Stimulated activated CD8-positive, alpha-beta memory T cell treated with anti-CD3 and anti-CD28 coated beads, Interleukin-4, amount 100 ng/mL, for 1 hour (primary cell): Measurements from ENCODE around the gene MLLT1.

Source experiments
- DNase-seq, 2 donors: peaks; one replicate each; pipeline ENCODE4 v3.0.0-alpha.2; 2020; ENCODE audit warnings: low read depth in 2 of 2, low spot score in 1 of 2

The MLLT1 gene

DNA sequence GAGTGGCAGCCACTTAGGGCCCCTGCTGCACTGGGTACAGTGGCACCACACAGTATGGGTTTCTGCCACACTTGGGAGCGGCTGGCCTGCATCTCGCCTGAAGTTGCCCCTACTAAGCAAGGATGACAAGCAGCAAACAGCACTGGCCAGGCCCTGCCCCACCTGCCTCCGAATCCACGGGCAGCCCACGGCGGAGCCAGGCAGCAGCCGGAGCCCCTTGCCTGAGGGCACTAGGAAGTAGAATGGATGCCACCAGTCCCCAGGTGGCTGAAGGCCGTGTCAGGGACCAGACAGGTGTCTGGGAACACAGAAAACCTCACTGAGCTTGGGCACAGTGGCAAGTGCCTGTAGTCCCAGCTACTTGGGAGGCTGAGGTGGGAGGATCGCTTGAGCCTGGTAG, 19.4 kb downstream of the MLLT1 start:
- no peak for DNase-seq

GRCh38 chr19:6259312-6259861, 20.4 kb downstream of the MLLT1 start:
- no peak for DNase-seq

DNA sequence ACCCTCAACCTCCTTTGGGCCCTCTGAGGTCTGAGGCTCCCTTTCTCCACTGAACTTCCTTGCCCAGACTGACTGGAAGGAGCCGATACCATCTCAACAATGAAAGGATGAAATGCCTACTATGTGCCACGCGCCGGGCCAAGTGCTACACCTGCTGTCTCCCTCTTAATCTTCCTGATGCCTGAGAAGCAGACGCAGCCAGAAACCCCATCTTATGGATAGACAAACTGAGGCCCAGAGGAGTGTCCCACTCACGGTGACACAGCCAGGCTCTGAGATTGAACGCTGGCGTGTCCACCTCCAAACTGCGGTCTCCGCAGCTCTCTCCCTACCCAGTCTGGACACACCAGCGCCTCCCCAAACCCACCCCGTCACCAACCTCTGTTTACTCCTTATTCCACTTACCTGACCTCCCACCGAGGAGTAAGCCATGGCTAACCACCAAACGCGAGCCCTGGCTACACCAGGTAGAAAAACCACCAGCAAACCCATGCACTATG, 20.9 kb downstream of the MLLT1 start:
- DNase-seq, result no peak

GRCh38 chr19:6253954-6254733, 25.6 kb downstream of the MLLT1 start:
- DNase-seq, result no peak

GRCh38 chr19:6252066-6252465, 27.7 kb downstream of the MLLT1 start:
- no peak for DNase-seq

DNA sequence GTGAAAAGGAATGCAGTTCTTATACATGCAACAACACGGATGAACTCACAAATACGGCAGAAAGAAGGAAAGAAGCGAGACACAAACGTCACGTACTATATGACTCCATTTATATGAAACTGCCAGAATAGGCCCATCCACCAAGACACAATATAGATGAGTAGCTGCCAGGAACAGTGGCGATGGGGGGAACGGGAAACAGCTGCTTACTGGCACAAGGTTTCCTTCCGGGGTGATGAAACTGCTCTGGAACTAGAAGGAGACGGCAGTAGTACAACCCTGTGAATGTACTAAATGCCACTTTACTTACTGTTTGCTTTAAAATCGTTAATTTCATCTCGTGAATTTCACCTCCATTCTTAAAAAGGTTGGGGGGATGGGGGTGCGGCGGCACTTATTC, 28.9 kb downstream of the MLLT1 start:
- DNase-seq, result no peak

DNA sequence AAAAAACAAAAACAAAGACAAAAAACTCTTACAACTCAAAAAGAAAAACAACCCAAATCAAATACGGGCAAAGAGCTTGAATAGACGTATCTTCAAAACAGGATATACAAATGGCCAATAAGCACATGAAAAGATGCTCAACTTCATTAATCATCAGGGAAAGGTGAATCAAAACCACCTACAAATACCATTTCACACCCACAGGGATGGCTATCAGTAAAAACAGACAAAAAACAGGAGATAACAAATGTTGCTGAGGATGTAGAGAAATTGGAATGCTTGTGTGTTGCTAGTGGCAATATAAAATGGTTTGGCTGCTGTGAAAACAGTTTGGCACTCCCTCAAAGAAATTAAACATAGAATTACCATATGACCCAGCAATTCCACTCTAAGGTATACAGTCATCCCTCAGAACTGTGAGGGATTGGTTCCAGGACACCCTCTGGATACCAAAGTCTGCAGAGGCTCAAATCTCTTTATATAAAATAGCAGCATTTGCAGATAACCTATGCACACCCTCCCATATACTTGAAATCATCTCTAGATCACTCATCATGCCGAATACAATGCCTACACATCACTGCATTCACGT, 29.7 kb downstream of the MLLT1 start:
- no peak for DNase-seq

- no peak for DNase-seq
These were observed 30.5 kb downstream of the MLLT1 start for GRCh38 chr19:6249296-6249695.

DNA sequence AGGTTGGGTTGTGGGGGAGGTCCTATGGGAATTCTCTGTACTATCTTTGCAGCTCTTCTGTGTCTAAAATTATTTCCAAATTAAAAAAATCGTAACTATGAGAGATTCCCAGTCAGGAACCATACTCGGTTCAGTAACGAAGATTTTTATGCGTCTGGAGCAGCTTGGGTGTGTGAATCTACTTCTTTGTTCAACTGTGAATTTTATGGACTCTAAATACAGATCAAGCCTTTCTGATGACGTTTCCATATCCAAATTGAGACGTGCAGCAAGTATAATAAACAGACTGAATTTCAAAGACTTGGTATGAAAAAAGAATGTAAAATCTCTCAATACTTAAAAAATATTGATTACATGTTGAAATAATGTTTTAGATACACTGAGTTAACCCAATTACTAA, 30.9 kb downstream of the MLLT1 start:
- no peak for DNase-seq

DNA sequence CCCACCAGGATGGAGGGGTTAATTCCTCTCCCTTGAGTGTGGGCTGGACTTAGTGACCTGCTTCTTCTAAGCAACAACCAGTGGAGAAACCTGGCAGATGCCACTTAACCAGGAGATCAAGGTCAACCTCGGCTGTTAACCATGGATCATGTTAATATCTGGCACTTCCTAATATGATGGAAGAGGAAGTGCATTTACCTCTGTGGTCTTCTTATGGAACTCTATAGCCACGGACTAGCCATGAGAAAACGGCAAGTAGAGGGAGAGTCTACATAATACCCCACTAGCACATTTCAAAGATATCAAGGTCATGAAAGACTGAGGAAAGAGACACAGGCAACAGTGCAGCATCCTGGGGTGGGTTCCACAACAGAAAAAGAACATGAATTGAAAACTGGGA, 31.4 kb downstream of the MLLT1 start:
- DNase-seq, result no peak

DNA sequence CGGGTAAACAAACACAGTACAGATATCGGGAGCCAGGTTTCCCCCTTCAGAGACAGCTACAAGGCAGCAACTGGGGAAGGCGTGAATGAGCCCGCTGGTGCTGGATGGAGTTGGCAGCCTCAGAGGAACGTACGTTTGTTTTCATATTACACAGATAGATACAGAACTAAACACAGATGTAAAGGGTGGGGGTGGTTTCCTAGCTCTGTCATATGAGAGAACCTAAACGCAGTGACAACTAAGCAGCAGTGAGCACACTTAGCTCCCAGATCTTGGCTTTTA, 32.8 kb downstream of the MLLT1 start:
- DNase-seq, result no peak

DNA sequence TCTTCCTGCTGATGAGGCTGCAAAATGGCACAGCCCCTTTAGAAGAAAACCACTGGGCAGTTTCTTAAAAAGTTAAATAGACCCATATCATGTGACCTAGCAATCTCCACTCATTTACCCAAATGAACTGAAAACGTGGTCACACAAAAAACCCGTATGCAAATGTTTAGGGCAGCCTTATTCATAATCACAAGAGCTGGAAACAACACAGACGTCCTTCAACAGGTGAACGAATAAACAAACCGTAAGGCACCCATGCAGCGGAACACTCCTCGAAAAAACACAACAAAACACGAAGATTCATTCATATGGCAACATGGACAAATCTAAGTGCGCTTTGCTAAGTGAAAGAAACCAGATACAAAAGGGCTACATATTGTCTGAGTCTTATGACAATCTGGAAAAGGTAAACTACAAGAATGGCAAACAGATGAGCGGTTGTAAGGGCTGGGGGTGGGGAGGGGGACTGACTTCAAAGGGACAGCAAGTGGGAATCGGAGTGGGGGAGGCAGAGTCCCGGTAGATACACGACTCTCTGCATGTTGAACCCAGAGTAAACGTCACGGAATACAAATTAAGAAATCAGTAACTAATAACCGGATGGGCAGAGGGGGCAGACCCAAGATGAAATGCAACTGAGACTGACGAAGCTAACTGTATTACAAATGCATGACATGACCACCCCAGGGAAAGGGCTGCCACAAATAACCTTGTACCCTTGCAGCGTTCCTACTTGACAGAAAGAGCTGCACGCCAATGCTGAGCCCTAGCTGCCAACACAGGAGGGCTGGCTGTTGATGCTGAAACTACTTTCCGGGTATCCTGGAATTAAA, 33.4 kb downstream of the MLLT1 start:
- DNase-seq, result no peak

DNA sequence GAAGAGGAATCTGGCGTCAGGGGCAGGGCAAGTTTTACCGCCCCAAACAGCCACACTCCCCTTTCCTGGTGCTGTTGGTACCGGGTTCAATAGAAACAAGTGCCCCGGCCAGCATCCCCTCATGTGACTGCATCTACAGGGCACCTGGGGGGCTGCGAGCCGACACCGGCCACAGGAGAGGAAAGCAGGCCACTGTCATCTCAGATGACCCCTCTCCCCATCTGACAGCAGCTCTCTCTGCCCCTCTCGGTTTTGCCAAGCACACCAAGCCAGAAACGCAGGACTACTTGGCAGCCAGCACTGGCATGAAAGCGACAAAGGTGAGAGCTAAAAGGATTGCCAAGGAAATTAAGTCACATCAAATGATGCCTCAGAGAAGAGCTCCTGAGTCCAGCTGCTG, 37.1 kb downstream of the MLLT1 start:
- no peak for DNase-seq

- no peak for DNase-seq
These were observed 37.9 kb downstream of the MLLT1 start for GRCh38 chr19:6241680-6242377.

DNA sequence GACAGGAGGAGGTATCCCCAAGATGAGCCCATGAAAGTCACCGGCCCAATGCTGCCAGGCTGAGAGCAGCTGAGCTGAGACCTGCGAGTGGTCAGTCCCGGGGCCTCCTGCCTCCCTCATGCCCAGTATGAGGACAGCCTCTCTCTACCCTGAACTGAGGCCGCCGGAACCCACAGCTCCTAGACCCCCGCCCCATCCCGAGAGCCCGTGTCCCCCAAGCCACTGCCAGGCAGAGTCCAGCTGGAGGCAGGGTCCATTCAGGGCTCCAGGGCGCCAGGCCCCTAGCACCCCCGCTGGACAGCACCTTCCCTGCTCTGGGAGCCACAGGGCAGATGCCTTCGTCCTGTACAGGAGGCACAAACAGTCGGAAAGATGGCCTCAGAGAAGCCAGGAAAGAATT, 38.7 kb downstream of the MLLT1 start:
- no peak for DNase-seq

- no peak for DNase-seq
These were observed 39.7 kb downstream of the MLLT1 start for GRCh38 chr19:6239871-6240676.

DNA sequence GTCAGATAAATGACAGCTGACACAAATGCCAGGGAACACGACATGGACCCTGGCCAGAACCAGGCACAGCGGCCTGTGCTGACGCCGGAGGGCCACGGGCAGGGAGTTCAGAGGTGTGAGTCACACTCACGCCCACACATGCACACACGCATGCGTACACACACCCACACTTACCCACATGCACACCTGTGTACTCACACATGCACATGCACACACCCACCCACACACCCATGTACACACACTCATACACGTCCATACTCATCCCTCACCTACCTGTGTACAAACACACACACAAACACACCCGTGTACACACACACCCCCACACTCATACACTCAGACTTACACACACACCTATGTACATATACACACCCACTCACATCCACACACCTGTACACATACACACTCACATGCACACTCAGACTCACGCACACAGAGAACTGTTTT, 40.4 kb downstream of the MLLT1 start:
- DNase-seq, result no peak

DNA sequence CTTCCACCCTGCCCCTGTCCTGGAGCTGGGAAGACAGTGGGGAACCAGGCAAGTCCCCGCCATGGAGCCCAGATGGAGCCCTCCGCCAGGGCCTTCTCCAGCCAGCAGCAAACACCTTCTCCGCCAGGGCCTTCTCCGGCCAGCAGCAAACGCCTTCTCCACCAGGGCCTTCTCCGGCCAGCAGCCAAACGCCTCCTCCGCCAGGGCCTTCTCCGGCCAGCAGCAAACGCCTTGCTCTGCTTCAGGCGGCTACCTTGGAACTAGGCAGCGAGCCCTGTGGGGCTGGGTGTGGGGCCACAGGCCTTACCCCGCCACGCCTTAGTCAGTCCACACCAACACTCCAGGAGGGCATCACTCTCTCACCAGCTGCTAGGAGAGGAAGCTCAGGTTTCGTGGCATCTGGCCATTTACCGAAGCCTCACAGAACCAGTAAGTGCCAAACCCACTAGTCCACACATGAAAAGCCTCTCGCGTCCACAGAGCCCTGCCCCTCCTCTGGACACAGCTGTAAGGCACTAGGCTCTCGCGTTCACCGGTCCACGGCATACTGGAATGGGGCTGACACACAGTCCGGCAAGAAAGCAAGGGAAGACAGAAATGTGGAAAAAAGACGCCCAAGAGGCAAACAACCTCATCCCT, 41.0 kb downstream of the MLLT1 start:
- DNase-seq, result no peak

GRCh38 chr19:6238256-6238642, 41.5 kb downstream of the MLLT1 start:
- no peak for DNase-seq
